T follicular helper cell (primary cell): ENCODE data around the gene HSPB9.
"Not testable (repeated sequence)": the region's sequence is repeated elsewhere in the genome, so short reads cannot be mapped to it uniquely, and the experiment has no call there.

ENCODE experiments used
- DNase-seq: peaks from one replicate; pipeline ENCODE4 v3.0.0-alpha.2; 2020; ENCODE audit warnings: low read depth

Gene HSPB9

GRCh38 chr17:42143138-42143537 lies 20.5 kb downstream of the HSPB9 start:
- DNase-seq, result not testable (repeated sequence)

GRCh38 chr17:42146911-42147607 lies 24.5 kb downstream of the HSPB9 start:
- no peak for DNase-seq

GRCh38 chr17:42153919-42154742 lies 31.5 kb downstream of the HSPB9 start:
- no peak for DNase-seq

GRCh38 chr17:42155614-42156045 lies 33.0 kb downstream of the HSPB9 start:
- no peak for DNase-seq

- no peak for DNase-seq
Measured at GRCh38 chr17:42159796-42160530, 37.4 kb downstream of the HSPB9 start.

- DNase-seq, result no peak
Measured at GRCh38 chr17:42160531-42160910, 37.9 kb downstream of the HSPB9 start.

GRCh38 chr17:42163113-42163512 lies 40.5 kb downstream of the HSPB9 start:
- no peak for DNase-seq

- no peak for DNase-seq
Measured at GRCh38 chr17:42163696-42164407, 41.2 kb downstream of the HSPB9 start.

GRCh38 chr17:42165751-42166150 lies 43.1 kb downstream of the HSPB9 start:
- no peak for DNase-seq

GRCh38 chr17:42166196-42166763 lies 43.7 kb downstream of the HSPB9 start:
- no peak for DNase-seq

- DNase-seq, result no peak
Measured at GRCh38 chr17:42167807-42168206, 45.2 kb downstream of the HSPB9 start.

GRCh38 chr17:42169351-42169750 lies 46.7 kb downstream of the HSPB9 start:
- DNase-seq, result no peak

- no peak for DNase-seq
Measured at GRCh38 chr17:42171831-42172230, 49.2 kb downstream of the HSPB9 start.
